ENCODE data around the gene CAPN8. TPM values are rescaled to one million over a fixed set of nuclear protein-coding genes. Genes with fewer than 3 reads are reported as not detected.

The CAPN8 gene
- total RNA-seq, 1 donor from 2014 or later, result not detected

DNA sequence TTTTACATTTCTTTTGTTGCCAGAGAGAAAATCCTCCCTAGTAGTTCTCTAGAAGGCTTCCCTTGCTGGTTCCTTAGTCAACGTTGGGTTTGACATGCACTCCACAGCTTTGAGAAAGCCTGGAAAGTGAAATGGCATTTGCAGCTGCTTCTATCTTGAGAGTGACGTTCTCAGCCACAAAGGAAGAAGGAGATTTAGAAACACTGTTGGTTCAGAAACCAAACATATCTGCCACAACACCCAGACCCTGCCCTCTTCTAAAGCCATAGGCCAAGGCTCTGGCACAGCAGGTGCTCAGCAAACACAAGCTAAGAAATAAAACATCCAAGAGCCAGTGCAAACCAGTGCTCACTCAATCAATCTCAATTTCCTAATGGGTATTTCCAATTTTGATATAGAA lies 150.9 kb downstream of the CAPN8 start:
- Histone ChIP-seq H3K4me1 (no peaks in the 10 kb centered on the region), H3K36me3 (no peaks in the 10 kb centered on the region), H3K4me3 (no peak overlapping the region), H3K27ac (no peak overlapping the region), H3K27me3 (no peaks in the 10 kb centered on the region), H3K9me3 (no peaks in the 10 kb centered on the region)
- no peak for DNase-seq (ENCODE audit: low spot score in 2 of 2)
- TF ChIP-seq, protein P1, sequence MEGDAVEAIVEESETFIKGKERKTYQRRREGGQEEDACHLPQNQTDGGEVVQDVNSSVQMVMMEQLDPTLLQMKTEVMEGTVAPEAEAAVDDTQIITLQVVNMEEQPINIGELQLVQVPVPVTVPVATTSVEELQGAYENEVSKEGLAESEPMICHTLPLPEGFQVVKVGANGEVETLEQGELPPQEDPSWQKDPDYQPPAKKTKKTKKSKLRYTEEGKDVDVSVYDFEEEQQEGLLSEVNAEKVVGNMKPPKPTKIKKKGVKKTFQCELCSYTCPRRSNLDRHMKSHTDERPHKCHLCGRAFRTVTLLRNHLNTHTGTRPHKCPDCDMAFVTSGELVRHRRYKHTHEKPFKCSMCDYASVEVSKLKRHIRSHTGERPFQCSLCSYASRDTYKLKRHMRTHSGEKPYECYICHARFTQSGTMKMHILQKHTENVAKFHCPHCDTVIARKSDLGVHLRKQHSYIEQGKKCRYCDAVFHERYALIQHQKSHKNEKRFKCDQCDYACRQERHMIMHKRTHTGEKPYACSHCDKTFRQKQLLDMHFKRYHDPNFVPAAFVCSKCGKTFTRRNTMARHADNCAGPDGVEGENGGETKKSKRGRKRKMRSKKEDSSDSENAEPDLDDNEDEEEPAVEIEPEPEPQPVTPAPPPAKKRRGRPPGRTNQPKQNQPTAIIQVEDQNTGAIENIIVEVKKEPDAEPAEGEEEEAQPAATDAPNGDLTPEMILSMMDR (IDR thresholded peaks at IDR 0.05), result no peak
- intact Hi-C loops (cut with DNase I), result no loop called here

DNA sequence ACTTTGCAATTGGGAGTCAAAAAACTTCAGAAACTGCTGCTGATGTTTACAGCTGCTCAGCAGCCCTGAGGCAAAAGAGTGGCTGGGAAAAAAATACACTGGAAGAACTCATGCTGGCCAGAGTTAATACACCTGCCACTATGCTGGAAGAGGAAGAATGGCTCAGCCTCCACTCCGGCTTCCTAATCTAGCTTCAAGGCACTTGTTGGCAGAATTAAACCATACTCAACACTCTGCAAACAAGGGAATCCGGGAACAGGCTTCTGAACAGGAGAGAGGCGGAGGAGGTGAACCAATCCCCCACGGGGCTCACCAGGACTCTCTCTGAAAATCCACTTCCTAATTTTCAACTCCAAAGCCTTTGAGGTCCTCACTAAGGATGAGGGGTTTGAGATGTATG lies 152.2 kb downstream of the CAPN8 start:
- H3K27me3 ChIP-seq, result no peaks in the 10 kb centered on the region
- H3K4me1 ChIP-seq, result no peaks in the 10 kb centered on the region
- no peak overlapping the region for H3K4me3 ChIP-seq
- TF ChIP-seq, protein P1 (IDR thresholded peaks at IDR 0.05), result no peak
- H3K36me3 ChIP-seq, result no peaks in the 10 kb centered on the region
- H3K9me3 ChIP-seq, result no peaks in the 10 kb centered on the region
- intact Hi-C loops (cut with DNase I), result no loop called here
- DNase-seq (ENCODE audit: low spot score in 2 of 2), result no peak
- H3K27ac ChIP-seq, result no peak overlapping the region

DNA sequence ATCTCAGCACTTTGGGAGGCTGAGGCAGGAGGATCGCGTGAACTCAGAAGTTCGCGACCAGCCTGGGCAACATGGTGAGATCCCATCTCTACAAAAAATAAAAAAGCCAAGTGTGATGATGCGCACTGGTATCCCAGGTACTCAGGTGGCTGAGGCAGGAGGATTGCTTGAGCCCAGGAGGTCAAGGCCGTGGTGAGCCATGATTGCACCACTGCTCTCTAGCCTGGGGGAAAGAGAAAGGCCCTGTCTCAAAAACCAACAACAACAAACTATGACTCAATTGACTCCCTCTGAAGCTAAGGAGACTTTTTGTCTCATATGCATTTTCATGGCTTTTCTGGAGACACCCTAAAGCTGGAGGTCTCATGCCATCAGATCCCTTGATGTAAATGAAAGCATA lies 153.4 kb downstream of the CAPN8 start:
- Histone ChIP-seq H3K9me3 (no peaks in the 10 kb centered on the region), H3K4me3 (no peak overlapping the region), H3K36me3 (no peaks in the 10 kb centered on the region), H3K27me3 (no peaks in the 10 kb centered on the region), H3K4me1 (no peaks in the 10 kb centered on the region), H3K27ac (no peak overlapping the region)
- DNase-seq (ENCODE audit: low spot score in 2 of 2), result no peak
- intact Hi-C loops (cut with DNase I), result no loop called here
- TF ChIP-seq, protein P1 (IDR thresholded peaks at IDR 0.05), result no peak

DNA sequence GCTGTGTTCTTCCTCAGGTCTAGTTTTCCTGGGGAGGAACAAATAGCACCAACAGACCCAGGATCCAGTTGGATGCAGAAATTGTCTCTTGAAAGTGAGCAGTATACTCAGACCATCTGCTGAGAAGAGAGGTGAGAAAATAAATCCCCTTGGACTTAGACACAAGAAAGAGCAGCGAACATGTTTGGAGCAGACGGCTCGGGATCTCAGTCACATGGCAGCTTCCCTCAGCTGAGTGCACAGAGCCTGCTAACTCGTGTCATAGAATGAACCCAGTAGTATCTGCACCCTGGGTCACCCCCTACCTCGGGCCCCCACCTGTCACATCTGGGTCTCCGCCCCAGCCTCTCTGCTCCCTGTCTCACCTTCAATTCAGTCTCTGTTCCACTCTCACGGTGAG lies 156.7 kb downstream of the CAPN8 start:
- no peaks in the 10 kb centered on the region for H3K9me3 ChIP-seq
- no peaks in the 10 kb centered on the region for H3K36me3 ChIP-seq
- H3K4me3 ChIP-seq, result no peak overlapping the region
- H3K4me1 ChIP-seq, result no peaks in the 10 kb centered on the region
- DNase-seq (ENCODE audit: low spot score in 2 of 2), result no peak
- H3K27me3 ChIP-seq, result no peaks in the 10 kb centered on the region
- intact Hi-C loops (cut with DNase I), result no loop called here
- TF ChIP-seq, protein P1 (IDR thresholded peaks at IDR 0.05), result no peak
- no peak overlapping the region for H3K27ac ChIP-seq

DNA sequence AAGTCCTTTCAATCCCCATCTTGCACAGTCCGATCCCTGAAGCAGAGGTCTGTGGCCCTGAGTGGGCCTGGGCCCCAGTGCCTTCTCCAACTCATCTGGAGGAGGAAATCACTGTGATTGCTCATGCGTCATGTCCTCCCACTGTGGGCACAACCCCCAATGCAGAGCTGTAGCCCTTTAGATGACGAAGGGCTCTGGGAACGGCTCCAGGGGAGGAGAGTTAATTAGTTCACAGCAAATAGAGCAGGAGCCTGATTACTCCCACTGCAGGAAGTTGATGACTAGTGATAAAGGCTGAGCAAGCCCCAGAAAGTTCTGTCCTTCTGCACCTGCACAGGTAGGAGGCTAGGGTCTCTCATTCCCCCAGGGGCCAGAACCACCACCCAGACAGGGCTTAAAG lies 160.8 kb downstream of the CAPN8 start:
- intact Hi-C loops (cut with DNase I), result no loop called here
- Histone ChIP-seq H3K36me3 (no peaks in the 10 kb centered on the region), H3K27me3 (no peaks in the 10 kb centered on the region), H3K4me3 (no peak overlapping the region), H3K27ac (no peak overlapping the region), H3K4me1 (no peaks in the 10 kb centered on the region), H3K9me3 (no peaks in the 10 kb centered on the region)
- TF ChIP-seq, protein P1 (IDR thresholded peaks at IDR 0.05), result no peak
- DNase-seq (ENCODE audit: low spot score in 2 of 2), result no peak

DNA sequence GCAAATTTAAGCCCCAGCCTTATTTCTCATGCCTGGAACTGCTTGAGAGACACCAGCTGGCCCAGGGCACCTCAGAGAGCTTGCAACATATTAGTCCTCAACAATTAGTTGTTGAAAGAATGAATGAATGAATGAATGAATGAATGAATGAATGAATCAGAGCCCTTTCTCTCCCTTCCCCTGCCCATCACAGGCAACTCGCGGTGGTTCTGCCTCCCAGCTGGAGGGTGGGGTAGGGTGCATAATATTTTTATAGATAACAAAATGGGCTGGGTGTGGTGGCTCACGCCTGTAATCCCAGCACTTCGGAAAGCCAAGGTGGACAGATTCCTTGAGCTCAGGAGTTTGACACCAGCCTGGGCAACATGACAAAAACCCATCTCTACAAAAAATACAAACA lies 162.2 kb downstream of the CAPN8 start:
- TF ChIP-seq, protein P1 (IDR thresholded peaks at IDR 0.05), result no peak
- DNase-seq (ENCODE audit: low spot score in 2 of 2), result no peak
- H3K4me1 ChIP-seq, result no peaks in the 10 kb centered on the region
- no peak overlapping the region for H3K27ac ChIP-seq
- H3K4me3 ChIP-seq, result no peak overlapping the region
- no peaks in the 10 kb centered on the region for H3K36me3 ChIP-seq
- no peaks in the 10 kb centered on the region for H3K9me3 ChIP-seq
- H3K27me3 ChIP-seq, result no peaks in the 10 kb centered on the region
- intact Hi-C loops (cut with DNase I), result no loop called here
